HG03520 (cell line): ENCODE data around the gene FAM72C.
A peak's percentile ranks its signal among the peaks of the same experiment; 100 is the strongest.
"Not testable (repeated sequence)": the region's sequence is repeated elsewhere in the genome, so short reads cannot be mapped to it uniquely, and the experiment has no call there.

Source experiments
- ATAC-seq: cut with Tn5 transposase; IDR thresholded peaks from one replicate; pipeline ENCODE4 v1.9.1; 2021; ENCODE audit warnings: mild to moderate bottlenecking, moderate library complexity; ENCODE audit not compliant: unreplicated experiment

The FAM72C gene

DNA sequence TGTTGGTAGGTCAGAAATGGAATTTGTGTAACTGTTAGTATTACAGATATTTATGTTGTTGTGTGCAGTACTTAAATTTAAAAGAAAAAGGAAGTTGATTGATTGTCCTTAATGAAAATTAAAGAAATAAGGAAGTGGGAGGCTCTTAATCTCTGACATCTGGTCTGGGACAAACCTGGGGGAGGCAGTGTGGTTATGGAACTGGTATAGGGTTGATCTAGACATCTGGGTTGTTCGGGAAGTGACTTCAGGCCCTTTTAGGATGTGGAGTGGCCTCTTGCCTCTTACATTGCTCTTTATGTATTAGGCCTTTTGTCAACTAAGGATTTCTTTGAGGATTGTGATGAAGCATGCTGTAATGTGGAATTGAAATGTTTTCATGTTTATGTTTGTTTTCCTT is 16.1 kb upstream of the FAM72C start:
- not testable (repeated sequence) for ATAC-seq

GRCh38 chr1:143984721-143985473 is 13.1 kb upstream of the FAM72C start:
- not testable (repeated sequence) for ATAC-seq

DNA sequence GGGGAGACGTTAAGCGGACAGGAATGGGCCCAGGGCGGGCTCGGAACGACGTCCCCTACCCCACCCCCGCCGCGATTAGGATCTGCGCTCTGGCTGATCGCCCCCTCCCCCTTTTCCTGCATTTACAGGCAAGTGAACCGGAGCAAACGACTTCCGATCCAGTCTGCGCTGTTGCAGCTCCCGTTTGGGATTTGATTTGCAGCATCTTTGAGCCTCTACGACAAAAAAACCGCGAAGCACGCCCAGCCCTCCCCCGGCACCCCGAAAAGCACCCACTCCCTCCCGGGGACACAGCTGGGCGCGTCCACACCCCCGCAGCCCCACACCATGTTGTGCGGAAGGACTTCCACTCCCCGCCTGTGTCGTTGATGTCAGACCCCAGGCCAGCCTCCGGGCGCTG is 2.6 kb upstream of the FAM72C start:
- ATAC-seq: not testable (repeated sequence)

- not testable (repeated sequence) for ATAC-seq
Measured at GRCh38 chr1:143973876-143974414, 2.2 kb upstream of the FAM72C start.

DNA sequence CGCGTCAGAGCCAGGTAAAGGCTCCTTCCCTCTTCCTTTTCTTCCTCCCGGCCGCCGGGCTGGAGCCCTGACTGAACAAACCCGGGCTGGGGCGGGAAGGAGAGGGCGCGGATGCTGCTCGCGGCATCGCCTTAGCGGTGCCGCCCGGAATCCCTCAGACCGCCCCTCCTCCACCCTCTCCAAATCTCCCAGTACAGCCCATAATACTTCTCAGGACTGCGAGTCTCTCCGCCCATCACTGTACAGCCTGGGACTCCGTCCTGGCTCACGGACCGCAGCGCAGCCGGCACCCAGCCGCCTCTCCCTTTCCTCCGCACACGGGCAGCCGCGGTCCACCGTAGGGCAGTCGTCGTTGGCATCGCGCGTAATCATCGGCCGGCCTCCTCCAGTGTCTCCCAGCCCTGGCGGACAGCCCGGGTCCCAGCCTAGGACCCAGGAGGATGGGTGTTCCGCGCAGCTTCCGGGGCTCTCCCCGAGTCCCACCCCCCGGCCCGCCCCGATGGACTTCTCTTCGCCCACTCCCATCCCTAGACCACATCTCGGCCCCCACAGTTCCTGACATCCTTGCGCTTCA is 1.1 kb upstream of the FAM72C start:
- ATAC-seq: peak; percentile 6

GRCh38 chr1:143965860-143966259 is 5.9 kb downstream of the FAM72C start:
- not testable (repeated sequence) for ATAC-seq

DNA sequence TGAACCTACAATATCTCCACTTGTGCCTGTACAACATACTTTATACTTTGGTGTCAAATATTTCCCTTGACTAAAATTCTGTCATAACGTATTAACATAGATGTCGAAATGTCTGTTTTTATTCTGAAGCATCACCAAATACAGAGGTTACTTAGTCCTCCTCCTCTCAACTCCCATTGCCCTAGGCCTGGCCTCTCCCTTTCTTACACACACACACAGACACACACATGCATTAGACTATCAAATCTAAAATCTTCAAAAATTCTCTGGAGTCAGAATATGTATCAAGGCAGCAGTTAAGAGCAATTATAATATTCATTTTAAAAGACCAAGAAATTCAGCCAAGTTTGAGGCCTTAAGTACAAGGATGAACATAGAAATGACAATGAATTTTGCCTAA is 7.5 kb downstream of the FAM72C start:
- ATAC-seq: not testable (repeated sequence)

- ATAC-seq: not testable (repeated sequence)
Measured at GRCh38 chr1:143955930-143956329, 15.9 kb downstream of the FAM72C start.

GRCh38 chr1:143952913-143953312 is 18.9 kb downstream of the FAM72C start:
- not testable (repeated sequence) for ATAC-seq

DNA sequence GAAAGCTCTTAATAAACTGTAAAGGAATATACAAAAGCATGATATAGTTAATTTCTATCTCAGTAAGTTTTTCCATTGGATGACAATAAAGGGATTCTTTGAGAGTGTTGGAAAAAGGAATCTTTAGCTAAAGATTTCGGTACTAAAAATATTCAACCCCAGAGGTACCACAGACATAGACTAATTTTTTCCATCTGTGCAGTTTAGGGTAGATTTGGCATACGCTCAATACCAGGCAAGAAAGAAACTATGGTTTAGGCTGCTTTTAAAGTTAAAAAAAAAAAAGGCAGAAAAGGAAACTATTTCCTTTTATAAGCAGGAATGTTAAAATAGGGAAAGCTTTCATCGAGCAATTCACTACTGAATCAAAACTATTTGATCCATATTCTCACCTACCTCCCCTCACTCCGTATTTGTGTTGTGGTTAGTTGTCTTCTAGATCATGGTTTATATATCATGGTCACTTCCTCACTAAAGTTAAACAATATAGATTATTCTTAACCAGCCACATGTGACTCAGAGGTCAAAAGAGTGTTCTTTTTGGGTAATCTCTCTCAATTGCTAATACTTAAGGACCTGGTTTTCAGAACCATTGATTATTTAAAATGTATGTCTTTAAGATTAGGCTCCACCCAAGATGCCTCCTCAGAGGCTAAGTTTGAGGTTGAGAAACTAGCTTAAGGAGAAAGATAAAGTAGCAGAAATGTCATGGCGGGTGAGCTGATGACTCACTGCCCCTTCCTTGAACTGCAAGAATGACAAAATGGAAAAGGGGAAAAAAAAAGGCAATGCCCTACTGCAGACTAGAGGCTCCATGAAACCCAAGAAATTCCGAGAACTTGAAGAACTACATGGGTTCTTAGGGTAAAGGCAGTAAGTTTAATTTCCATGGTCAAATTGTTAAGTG is 20.0 kb downstream of the FAM72C start:
- ATAC-seq: not testable (repeated sequence)

DNA sequence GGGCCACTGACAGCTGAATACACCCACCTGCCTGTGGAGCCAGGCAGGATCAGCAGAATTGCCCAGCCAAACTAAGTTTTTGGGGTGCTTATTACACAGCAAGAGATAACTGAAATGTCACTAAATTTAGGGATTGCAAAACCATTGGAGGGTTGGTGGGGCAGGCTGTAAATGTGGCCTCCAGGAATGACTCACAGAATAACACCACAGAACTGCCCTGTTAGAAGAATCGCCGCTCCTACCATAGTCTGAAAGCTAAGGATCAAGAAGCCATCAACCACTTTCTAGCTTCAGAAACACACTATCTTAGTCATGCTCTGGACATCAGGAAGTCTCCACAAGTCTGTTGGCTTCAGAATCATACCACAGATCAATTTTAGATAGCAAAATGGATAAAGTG is 24.0 kb downstream of the FAM72C start:
- ATAC-seq: not testable (repeated sequence)

DNA sequence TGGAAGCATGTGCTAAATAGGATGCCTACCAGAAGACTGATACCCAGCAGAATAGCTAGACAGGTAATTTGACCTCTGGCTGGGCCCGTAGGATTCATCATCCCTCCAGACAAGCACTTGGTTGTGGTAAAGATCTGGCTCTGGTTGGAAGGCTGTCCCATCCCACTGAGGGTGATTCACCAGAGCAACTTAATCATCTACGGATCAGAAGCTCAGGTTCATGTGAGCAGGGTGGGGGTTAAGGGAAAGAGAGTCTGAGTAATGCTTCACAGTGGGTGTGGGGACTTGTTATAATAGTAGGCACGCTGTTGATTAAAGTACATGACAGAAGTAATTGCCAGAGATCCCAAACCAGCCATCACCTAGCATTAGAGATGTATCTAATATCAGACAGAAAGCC is 26.5 kb downstream of the FAM72C start:
- ATAC-seq: not testable (repeated sequence)

DNA sequence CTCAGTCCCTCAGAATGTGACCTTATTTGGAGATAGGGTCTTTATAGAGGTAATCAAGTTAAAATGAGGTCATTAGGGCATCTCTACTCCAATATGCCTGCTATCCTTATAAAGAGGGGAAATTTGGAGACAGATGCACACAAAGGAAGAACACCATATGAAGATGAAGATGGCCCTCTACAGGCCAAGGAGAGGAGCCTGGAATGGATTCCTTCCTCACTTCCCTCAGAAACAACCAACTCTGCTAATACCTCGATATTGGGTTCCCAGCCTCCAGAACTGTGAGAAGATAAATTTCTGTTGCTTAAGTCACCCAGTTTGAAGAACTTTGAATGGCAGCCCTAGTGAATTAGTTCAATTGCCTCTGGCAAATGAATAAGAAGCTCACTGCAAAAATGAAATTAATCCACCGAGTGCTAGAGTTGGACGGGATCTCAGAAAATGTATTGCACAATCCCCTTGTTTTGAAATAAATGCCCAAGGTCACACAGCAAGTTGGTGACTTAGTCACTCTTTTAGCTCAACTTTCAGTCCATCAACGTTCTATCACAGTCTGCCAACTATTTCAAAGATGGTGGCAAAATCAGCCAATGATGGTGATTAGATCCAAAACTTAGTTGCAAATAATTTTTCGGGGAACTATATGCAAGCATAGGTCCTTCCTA is 27.1 kb downstream of the FAM72C start:
- ATAC-seq: not testable (repeated sequence)

DNA sequence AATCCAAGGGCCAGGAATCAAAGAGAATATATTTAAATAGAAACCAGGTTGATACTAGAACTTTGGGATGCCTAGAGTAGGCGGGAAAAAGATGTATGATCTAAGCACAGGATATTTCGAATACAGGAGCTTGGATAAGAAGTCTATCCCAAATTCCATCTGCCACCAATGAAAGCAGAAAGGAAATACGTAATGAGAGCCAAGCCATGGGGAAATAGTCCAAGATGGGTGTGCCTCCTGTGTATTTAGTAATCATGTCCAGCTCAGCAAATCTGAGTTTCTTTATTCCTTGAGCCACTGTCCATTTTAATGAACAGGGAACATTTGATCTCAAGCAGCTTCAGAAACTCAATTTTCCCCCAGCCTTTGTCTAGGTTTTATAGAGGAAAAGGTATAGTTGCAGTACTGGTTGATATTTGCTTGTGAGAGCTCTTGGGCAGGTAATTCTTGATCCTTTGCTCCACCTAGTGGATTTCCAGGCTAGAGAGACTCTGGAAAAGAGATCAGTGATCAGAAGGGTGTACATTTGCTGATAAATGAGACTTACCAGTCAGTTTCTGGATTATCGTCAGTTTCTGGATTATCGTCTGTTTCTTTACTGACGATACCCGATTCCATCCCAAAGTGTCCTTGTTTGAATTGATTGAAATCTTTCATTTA is 28.3 kb downstream of the FAM72C start:
- not testable (repeated sequence) for ATAC-seq

- not testable (repeated sequence) for ATAC-seq
Measured at GRCh38 chr1:143942238-143942860, 29.4 kb downstream of the FAM72C start.

- ATAC-seq: not testable (repeated sequence)
Measured at GRCh38 chr1:143939666-143940065, 32.1 kb downstream of the FAM72C start.

DNA sequence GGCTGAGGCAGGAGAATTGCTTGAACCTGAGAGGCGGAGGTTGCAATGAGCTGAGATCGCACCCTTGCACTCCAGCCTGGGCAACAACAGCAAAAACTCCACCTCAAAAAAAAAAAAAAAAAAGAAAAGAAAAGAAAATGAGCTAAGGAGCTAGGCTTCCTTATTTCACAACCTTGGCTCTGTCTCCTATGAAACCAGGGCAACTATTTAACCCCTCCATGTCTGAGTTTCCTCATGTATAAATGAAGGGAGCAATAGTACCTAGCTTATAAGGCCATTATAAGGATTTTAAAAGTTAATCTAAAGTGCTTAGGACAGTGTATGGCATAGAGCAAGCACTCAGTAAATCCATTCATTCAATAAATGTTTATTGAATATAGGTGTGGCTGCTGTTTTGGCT is 32.9 kb downstream of the FAM72C start:
- ATAC-seq: not testable (repeated sequence)

GRCh38 chr1:143936457-143937115 is 35.2 kb downstream of the FAM72C start:
- not testable (repeated sequence) for ATAC-seq

DNA sequence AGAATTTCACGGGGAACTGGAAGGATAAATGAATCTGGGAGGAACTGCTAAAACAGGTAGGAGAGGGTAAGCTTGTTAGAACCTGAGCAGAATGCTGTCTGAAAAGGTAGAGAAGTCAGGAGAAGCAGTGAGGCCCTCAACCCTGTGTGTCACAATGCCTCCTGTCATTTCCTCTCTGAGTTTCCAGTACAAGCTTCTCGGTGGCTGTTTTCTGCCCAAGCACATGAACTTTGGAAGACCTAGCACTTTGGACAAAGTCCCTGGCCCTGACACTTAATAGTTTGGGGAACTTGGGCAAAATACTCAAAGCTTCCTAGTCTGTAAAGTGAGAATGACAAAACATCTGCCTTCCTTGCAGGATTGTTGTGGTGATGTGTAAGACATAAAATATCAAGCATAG is 52.7 kb downstream of the FAM72C start:
- not testable (repeated sequence) for ATAC-seq
